ENCODE measurements around the gene PRR5L. TPM values are rescaled to one million over a fixed set of nuclear protein-coding genes. Genes with fewer than 3 reads are reported as not detected.

Gene PRR5L
- total and polyA plus RNA-seq, 9 of the 15 experiments (the other 6 are each of a cell fraction or from before 2014, with no cell fraction given), result 0.11 to 0.60 (median 0.36) TPM; not detected in 2

GRCh38 chr11:36264973-36265344 is 31.1 kb upstream of the PRR5L start:
- H2AFZ ChIP-seq (ENCODE audit: low read depth, low read length), result no peak overlapping the region
- in situ Hi-C loops (cut with MboI) (loop anchor here (5.0 to 10.0 kb wide), 4 partner anchors 230 to 790 kb away; no protein-coding TSS in a partner anchor), intact Hi-C loops (cut with micrococcal nuclease) (loop anchor here (5.0 kb wide), 1 partner anchor 778 kb away; no protein-coding TSS in a partner anchor)
- no TSS peak for BruUV-seq (replicated peaks)
- no peak overlapping the region for H3K9ac ChIP-seq (ENCODE audit: insufficient read depth in 1 of 2, low read depth in 2 of 2, low read length in 2 of 2)
- peaks cover 2% of the 10 kb centered on the region for H3K9me1 ChIP-seq (ENCODE audit: control insufficient read depth, insufficient read depth, low read length)
- H3K9me3 ChIP-seq (replicated peaks; ENCODE audit: control insufficient read depth, insufficient read depth, low read depth, low read length), result no peaks in the 10 kb centered on the region
- FAIRE-seq, result no peak
- no peaks in the 10 kb centered on the region for H3K36me3 ChIP-seq (ENCODE audit: control insufficient read depth, insufficient read depth, low read length)
- ChIA-PET CTCF (ENCODE audit: low intra/inter-chr PET ratio) (interaction anchor here (2.9 kb wide), 1 partner anchor 649 kb away, joined by 23 read pairs; no protein-coding TSS in a partner anchor), POLR2A (no interaction called here)
- no peaks in the 10 kb centered on the region for H3K4me1 ChIP-seq (replicated peaks in 1 of 2; ENCODE audit: control insufficient read depth in 2 of 2, insufficient read depth in 2 of 2, low read length in 2 of 2)
- H3K27me3 ChIP-seq (ENCODE audit: control insufficient read depth in 2 of 2, insufficient read depth in 2 of 2, low read length in 2 of 2), result peaks cover 0 to 7% of the 10 kb centered on the region in 2 experiments; a peak in 3 of 5 replicates
- no peak overlapping the region for H3K4me3 ChIP-seq
- H3K4me2 ChIP-seq (ENCODE audit: insufficient read depth, low read length), result no peak overlapping the region
- no peaks in the 10 kb centered on the region; the same call in 1 of the 2 replicates for H4K20me1 ChIP-seq (replicated peaks; ENCODE audit: control insufficient read depth, insufficient read depth, low read length)
- TF ChIP-seq ZNF280A (IDR thresholded peaks at IDR 0.05; ENCODE audit: low read depth, partially characterized antibody) (no peak), SMAD4 (CRISPR knock-in tag; conservative IDR thresholded peaks at IDR 0.05) (no peak), HIVEP1 (CRISPR knock-in tag; IDR thresholded peaks at IDR 0.05) (no peak), ZBTB9 (CRISPR knock-in tag; IDR thresholded peaks at IDR 0.05) (no peak), HNRNPK (IDR thresholded peaks at IDR 0.05; ENCODE audit: low read depth, low read length, poor library complexity, severe bottlenecking) (no peak), EP300 (IDR thresholded peaks at IDR 0.05; ENCODE audit: low read length) (no peak), PHB2 (IDR thresholded peaks at IDR 0.05; ENCODE audit: low read depth) (no peak), FUS (optimal IDR thresholded peaks at IDR 0.05; ENCODE audit: low read depth, low read length) (no peak), ZNF740 (CRISPR knock-in tag; IDR thresholded peaks at IDR 0.05) (no peak), ZNF740 (tag; IDR thresholded peaks at IDR 0.05) (no peak), ZNF174 (CRISPR knock-in tag; IDR thresholded peaks at IDR 0.05) (no peak), PPARD (CRISPR knock-in tag; IDR thresholded peaks at IDR 0.05) (no peak), ZNF143 (CRISPR knock-in tag; IDR thresholded peaks at IDR 0.05) (no peak), ELF2 (CRISPR knock-in tag; IDR thresholded peaks at IDR 0.05) (no peak)
- WGBS (ENCODE audit: insufficient coverage, low coverage, missing lambda C conversion rate), result 1% methylated on average over 5 of the region's 5 CpGs
- DNase-seq (ENCODE audit: extremely low read depth in 1 of 4, low spot score in 3 of 4), result no peak
- no peak for ATAC-seq
- no peak overlapping the region for H3K27ac ChIP-seq (ENCODE audit: extremely low read depth, low read depth, low read length)
- H3K79me2 ChIP-seq (ENCODE audit: control insufficient read depth, insufficient read depth, low read length), result no peaks in the 10 kb centered on the region

Measured in K562 (cell line).